ENCODE measurements around the gene NOP16. TPM values are rescaled to one million over a fixed set of nuclear protein-coding genes. Genes with fewer than 3 reads are reported as not detected.

The NOP16 gene
- total RNA-seq, 1 experiment from 2014 or later: 19.7 TPM

DNA sequence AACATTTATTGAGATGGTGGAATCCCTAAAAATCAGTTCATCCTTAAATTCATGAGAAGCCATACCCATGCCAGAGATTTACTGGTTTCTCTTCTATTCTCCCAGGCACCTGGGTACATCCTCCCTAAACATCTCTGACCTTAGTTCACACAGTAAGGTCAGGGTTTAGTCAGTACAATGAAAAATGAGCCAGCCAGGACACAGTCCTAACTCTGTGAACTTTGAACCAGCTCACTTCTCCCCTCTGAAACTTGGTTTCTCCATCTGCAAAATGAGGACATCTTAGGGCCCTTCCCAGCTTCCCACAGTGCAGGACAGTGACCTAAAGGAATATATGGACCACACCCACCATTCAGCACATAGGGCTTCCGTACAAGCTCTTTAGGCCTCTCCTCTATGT is 1.9 kb downstream of the NOP16 start:
- DNase-seq (ENCODE audit: low read depth): no peak

DNA sequence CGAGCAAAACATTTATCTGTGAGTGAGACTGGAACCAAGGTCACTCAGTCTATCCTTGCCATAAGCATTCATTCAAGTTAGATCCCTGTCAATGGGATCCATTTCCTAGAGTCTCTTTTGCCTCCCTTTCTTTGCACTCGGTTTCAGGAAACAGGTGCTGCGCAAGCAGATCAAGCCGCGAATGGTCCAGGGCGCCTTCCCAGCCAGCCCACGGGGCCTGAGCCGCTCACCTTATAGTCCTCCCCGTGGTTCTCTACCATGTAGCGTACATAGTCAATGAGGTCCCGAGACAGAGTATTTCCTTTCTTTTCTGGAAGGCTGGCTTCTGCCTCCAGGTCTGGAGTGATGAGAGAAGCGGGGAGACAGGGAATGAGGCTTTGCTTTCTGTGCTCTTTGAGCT is 3.4 kb downstream of the NOP16 start:
- DNase-seq (ENCODE audit: low read depth): no peak

DNA sequence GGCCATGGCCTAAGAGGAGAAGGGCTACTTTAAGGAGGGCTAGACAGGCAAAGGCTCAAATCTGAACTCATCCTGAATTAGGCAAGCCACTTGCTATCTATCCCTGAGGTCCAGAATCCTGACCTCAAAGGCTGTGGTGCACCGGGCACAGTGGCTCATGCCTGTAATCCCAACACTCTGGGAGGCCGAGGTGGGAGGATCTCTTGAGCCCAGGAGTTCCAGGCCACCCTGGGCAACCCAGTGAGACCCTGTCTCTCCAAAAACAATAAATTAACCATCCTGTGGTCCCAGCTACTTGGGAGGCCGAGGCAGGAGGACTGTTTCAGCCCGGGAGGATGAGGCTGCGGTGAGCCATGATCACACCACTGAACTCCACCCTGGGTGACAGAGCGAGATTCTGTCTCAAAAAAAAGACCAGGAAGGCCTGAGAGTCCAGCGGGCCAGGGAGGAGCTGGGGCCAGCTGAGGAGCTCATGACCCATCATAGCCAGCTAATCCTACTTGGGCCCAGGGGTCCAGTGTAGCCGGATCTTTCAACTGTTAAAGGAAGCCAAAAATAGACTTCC is 4.0 kb downstream of the NOP16 start:
- no peak for DNase-seq (ENCODE audit: low read depth)

DNA sequence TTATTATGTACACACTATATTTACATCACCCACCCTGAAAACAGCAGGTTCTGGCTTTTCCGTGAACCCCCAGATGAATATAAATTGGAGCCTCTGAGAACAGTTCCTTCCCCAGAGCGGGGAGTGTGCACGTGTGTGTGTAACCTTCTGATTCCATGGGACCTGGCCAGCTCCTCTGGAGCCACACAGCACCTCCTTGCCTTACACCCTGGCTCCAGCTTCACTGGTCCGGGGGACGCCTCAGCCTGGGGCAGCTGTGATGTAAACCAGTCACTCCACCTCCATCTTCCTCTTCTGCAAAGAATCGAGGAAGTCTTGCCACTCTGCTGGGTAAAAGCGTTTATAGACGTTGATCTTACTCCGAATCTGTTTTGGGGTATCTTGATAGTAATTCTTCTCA is 4.4 kb downstream of the NOP16 start:
- DNase-seq (ENCODE audit: low read depth): no peak

DNA sequence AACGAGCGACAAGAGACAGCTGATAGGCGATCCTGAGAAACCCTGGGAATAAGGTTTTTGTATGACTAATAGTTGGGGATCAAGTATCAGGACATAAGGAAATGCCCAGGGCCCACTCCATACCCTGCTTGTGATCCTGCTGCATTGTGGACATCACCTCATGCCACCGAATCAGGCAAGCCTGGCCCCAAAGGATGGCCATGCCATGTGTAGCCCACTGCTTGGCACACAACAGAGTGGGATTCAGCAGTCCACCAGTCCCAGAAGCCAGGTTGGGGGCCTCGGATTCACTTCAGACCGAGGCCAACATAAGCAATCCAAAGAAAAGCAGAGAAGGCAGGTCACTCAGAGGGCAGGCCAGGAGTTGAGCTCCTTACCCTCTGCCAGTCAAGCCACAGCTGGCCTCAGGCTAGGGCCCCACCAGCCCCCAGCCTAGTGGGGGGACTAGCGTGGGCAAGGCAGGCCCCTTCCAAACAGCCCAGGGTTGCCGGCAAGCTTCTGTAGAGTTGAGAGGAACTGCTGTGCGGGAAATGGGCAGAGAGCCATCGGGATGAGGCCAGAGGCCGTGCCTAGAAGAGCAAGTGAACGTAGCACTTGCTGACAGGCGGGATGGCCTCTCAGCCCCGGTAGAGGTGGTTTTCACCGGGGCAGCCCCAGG is 5.0 kb downstream of the NOP16 start:
- DNase-seq (ENCODE audit: low read depth): no peak

DNA sequence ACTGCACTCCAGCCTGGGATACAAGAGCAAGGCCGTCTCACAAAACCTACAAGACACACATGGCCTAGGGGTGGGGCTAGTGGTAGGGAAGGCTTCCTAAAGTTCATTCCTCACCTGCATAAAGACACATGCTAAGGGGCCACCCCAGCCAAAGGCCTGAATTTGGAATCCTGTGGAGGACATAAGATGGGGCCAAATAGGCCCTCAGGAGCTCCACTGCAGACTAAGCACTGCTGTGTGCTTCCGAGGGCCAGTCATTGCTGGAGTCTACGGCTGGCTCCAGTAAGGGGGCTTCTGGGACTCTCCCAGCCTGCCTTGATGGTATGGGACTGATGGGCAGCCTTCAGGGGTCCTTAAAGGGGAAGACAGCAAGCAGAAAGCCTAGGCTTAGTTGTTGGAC is 5.7 kb downstream of the NOP16 start:
- no peak for DNase-seq (ENCODE audit: low read depth)

DNA sequence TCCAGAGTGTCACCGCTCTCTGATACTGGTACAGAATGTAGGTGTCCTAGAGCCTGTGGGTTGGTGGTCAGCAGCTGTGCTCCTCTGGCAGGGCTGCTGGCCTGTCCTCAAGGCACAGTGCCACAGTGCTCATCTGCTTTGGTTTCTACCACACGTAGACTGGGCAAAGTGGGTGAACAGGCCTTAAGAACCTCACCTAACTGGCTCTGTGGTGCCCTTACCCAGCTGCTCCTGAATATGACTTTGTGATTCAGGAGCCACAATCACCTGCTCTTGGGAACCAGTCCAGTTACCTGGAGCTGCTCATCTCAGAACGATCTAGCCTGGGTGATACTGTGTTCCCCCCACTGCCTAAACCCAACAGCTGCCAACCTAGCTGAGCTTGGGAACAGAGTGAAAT is 6.4 kb downstream of the NOP16 start:
- DNase-seq (ENCODE audit: low read depth): no peak

DNA sequence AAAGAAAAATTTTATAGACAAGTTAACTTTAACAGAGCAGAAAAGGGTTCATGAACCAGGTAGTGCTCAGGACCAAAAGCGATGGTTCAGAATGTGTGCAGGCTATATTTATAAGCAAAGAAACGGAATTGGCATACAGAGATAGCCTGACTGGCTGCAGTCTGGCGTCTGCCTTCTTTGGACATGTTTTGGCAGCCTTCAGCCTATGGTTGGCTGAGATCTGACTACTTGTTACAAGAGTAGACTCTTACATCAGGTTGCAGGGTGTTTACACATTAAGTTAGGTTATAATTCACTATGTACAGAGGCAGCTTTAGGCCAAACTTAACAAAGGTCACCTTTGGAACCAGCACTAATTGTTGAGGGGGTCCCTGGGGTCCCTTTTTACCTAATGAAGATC is 7.0 kb downstream of the NOP16 start:
- DNase-seq (ENCODE audit: low read depth): no peak

DNA sequence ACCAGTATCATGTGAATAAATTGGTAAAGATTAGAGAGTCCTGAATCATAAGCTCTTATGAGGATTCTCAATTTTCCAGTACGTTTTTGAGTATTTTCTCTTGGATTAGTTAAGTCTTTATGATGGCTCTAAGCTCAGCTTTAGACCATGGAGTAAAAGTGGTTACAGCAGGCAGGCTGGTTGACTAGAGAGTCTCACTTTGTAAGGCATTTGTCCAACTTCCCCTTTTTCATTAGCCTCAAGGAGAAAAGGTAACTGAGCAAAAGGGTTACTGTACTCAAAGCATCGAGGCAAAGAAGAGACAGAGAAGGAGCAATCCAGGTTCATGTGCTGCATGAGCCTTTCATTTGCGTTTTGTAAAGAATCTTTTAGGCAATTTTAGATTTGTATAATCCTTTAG is 8.5 kb downstream of the NOP16 start:
- no peak for DNase-seq (ENCODE audit: low read depth)

DNA sequence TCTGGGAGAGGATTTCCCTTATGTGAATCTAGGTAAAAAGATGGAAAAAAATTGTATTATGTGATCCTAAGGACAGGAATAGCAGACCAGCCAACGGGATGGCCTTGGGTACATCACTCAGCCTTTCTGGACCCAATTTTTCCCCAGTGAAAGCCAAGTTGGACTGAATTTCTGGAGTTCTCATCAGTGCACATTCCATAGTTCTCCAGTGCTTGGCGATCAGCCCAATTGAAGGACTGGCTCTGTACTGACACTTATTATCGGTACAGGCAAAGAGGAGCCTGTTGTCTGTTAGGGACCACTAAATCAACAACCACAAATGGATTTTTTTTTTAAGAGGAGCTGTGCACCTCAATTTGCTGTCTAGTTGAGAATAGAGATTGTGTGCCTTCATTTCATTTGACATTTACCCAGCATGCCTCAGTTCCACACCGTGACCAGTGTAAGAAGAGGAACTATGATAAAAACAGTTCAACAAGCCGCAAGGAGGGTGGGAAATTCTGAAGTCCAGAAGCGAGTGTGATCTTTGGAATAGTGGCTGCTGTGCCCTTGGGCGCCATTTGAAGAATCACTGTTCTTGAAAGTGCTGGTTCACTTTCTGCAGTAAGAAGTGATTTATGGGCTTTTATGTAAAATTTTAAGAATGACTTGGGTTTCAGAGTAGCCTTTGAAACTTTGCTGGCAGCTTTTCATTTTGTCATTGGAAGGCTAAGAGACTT is 15.1 kb downstream of the NOP16 start:
- no peak for DNase-seq (ENCODE audit: low read depth)

DNA sequence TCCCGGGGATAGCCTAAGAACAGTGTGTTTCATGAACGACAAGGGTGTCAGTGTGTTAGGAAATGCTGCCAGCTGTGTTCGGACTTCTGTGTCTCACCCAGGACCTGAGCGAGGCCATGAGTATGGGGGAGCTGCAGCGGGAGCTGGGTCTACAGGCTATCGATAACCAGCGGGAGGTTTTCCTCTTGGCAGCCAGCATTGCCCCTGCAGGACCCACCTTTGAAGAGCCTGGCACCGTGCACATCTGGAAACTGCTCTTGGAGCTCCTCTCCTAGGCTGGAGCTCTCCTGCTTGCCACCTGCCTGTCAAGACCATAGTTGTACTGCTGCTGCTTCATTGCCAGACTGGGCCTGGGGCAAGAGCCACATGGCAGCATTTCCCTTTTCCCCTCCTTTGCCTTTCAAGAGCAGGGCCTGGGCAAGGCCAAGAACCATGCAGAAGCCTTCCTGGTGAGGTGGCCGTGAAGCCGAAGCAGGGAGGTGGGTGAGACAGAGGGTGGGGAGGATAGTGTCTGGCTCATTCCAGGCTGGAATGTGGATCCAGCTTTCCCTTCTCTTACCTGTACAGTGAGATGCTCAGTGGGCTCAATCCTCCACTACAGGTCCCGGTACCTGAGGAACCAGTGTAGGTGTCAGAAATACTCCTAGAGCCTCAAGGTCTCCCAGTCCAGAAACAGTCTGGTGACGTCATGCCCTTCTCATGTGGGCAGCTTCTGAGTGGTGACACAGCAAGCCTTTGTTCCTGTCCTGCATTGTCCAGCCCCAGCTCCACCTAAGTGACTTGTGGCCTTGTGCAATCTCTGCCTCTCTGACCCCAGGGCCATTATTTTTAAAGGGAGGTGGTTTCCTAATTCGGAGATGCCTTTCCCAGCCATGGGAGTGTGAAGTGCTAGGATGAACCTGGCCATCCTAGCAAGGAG is 16.5 kb downstream of the NOP16 start:
- no peak for DNase-seq (ENCODE audit: low read depth)

DNA sequence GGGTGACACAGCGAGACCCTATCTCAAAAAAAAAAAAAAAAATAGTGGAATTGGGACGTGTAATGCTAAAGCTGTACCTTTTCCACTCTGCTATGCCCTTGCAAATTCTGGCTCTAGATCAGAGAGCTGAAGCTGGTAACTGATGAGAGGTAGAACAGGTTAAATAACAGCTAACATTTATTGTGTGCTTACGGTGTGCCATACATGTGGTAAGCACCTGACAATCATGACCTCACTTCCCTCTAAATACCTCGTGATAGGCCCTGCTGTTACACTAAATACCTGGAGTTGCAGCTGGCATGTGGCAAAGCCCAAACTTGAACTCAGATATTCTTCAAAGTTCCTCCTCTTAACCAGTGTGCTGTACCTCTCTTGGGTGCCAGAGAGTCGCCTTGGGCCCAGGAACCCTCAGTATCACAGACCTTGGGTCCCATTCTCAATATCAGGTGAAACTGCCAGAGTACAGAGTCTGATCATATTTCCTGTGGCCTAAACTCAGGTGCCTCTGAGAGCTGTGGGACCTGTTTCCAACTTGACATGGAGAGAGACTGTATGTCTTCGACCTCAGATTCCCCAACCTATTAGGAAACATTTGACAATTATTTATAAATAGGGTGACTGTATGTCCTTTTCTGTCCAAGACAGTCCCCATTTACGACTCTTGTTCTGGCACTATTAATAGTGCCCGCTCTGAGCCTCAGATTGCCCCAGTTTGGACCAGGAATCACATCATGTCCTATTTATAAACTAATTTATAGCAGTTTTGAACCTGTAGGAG is 18.3 kb downstream of the NOP16 start:
- DNase-seq (ENCODE audit: low read depth): no peak

DNA sequence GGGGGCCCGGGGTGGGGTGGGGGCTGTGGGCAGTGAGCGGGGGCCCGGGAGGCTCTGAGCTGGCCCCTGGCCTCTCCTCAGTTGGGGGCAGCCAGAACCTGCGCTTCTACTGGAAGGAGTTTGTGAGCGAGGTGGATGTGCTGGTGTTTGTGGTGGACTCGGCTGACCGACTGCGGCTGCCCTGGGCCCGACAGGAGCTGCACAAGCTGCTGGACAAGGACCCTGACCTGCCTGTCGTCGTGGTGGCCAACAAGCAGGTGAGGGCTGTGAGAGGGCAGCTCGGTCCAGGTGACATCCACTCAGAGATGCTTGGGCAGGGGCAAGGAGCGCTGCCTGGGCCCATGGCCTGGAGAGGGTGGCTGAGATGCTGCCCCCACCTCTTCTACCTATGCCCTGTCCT is 19.7 kb downstream of the NOP16 start:
- no peak for DNase-seq (ENCODE audit: low read depth)

DNA sequence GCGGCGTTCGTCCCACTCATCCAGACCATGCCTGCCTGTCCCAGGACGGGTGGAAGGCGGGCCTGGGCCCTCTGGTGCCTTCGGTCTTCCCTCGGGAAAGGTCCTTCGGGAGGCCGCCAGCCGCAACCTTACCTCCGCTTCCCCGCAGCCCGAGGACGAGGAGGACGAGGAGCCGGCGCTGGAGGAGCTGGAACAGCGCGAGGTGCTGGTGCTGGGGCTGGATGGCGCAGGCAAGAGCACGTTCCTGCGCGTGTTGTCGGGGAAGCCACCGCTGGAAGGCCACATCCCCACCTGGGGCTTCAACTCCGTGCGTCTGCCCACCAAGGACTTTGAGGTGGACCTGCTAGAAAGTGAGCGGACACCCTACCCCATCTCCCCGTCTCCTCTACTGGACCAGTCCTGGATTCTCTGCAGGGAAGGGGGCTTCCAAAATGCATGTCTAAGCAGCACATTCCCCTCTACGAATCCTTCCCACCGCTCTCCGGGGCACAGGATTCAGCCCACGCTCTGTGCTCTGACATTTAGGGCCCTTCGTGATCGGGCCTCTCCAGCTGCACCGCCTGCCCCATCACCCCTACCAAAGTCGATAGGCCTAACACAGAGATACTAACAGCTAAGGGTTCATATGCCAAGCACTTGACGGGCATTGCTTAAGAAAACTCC is 22.0 kb downstream of the NOP16 start:
- DNase-seq (ENCODE audit: low read depth): no peak

DNA sequence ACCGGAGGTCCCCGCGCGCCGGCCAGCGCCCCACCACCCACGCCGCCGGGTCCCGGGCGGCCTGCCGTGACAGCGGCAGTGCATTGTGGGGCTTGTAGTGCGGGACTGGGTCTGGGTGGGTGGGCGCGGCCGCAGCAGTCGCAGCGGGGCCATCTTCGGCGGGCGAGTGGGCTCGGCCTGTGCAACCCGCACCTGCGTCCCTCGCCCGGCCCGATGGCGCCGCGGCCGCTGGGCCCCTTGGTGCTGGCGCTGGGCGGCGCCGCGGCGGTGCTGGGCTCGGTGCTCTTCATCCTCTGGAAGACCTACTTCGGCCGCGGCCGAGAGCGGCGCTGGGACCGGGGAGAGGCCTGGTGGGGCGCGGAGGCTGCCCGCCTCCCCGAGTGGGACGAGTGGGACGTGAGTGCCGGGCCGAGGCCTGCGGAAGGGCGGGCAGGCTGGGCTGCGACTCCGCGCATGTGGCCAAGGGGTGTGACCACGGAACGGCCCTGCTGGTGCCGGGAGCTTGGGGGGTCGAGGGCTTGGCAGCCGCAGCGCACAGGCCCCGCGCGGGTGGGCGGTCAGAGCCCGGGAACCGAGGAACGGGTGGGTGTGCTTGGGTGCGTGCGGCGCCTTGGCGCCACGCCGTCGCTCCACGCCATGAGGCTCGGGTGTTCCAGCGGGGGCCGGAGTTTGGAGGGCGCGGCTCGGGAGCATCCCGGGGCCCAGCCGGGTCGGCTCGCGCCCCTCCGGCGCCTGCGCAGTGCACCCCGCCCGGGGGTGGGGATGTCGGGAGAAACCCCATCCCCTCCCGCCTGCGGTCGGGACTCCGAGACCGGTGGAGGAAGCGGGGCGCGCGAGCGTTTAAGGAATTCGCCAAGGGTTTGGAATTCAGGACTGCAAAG is 22.8 kb downstream of the NOP16 start, which contains the start of gene ARL10:
TSS of gene ARL10 (plus strand) at position 137 of the 881 bp plus-strand sequence. CDS start at position 214, 77 bp downstream.
- DNase-seq (ENCODE audit: low read depth): peak; percentile 45

DNA sequence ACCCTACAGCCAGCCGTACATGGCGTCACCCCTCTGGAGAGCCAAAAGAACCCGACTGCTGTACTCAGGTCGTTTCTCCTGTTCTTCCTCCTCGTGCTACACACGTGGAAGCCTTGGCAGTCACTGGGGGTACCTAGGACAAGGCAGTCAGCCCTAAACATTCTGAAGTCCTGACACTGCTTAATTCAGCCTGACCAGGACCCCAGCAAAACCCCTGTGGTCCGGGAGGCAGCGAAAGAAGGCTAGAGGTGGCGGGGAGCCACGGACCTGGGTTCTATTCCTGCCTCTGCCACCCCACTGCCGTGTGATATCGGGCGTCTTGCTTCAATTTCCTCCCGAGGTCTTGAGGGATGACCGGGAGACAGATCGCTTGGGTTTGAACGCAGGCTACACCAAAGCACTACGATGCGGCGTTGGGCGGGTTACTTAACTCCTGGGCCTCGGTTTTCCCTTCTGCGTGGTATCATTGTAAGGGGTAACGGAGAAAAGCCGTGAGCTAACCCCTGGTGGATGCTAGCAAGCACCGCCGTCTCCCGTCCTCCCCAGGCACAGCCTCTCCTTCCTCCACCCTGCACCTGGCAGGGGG is 23.5 kb downstream of the NOP16 start:
- DNase-seq (ENCODE audit: low read depth): no peak

DNA sequence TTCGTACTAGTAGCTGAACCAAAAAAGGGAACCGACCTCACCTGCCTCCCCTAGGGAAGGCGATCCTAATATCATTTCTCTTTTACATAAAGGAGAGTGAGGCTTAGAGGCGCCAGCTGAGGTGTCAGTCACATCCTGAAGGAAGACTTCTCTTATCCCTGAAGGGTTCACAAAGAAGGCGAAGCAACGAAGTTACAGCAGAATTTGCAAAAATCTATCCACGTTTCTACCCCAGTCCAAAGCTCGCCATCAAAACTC is 26.2 kb downstream of the NOP16 start:
- DNase-seq (ENCODE audit: low read depth): no peak

DNA sequence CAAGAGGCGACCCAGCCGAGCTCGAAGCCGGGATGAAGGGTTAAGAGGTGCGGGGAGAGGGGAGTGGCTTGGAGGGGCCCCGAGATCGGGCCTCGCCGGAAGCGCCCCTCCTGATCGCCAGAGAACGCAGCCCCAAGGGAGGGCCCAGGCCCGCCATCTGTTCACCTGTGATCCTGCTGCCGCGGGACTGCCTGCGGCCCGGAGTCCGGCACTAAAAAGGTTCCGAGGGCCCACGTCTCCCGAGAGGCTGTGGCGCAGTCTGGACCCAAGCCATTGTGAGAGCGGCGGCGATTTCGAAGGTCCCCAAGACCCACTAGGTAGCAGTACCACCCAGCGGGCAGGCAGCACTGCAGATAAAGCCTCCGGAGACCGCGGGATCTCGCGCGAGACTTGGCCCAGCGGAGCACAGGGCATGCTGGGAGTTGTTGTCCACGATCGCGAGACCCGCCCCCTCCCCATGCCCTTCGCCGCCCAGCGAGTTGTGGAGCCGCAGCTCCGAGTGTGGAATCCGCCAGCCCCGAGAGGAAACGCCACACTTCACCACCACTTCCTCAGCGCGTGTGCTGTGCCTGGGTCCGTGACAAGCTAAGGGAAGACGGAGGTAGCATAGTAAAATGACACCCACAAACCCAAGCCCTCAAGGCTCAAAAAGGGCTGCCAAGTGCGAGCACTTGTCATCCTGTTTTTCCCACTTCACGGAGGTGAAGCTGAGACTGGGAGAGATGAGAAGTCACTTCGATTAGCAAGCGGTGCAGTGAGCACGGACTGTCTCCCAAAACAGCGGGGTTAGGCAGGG is 26.8 kb downstream of the NOP16 start, which contains the start of gene KIAA1191:
TSS of gene KIAA1191 (minus strand) at position 328 of the 796 bp plus-strand sequence. CDS start 2,256 bp downstream, outside the sequence.
- DNase-seq (ENCODE audit: low read depth): peak; percentile 89

Data from M059J (cell line).